Stimulated activated CD8-positive, alpha-beta memory T cell treated with anti-CD3 and anti-CD28 coated beads, Interleukin-4, amount 100 ng/mL, for 24 hours (primary cell): ENCODE results near the gene MET.
"Not testable (repeated sequence)": the region's sequence is repeated elsewhere in the genome, so short reads cannot be mapped to it uniquely, and the experiment has no call there.

Experiments used
- DNase-seq: peaks from one replicate; pipeline ENCODE4 v3.0.0-alpha.2; 2020; ENCODE audit warnings: low read depth

The MET gene

DNA sequence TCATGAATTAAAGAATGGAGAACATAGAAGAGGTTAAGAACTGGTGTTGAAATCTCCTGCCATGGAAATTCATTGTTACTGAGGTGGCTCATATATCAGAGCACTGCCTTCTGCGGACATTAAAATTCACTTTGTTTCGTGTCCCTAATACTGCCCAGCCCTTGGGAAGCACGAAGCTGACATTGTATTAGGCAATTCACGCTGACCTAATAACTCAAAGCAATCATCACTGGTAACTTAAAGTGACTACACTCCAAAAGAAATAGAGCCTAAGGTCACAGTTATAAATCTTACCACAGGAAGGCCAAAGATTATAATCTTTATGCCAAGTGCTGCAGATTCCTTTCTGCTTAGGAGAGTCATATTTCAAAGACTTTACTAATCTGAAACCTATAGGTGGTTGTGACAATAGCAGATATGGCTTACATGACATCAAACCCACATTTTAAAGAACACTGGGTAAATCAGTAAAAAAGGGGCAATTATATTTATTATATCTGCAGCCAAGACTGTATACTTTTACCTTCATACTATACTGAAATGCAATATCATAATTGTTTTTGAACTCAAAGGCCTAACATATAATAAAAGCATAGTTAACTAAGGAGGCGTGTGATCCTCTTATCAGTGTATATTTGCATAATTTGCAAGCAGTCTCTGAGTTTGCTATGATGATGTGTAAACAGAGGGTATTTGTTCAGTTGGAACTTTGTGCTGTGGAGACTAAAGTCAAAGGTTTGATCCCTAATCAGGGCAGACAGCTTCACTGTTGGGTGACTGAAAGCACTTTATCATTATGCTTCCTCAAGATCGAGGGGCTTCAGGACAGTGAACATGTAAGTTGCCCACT is 138.5 kb downstream of the MET start:
- DNase-seq = no peak

DNA sequence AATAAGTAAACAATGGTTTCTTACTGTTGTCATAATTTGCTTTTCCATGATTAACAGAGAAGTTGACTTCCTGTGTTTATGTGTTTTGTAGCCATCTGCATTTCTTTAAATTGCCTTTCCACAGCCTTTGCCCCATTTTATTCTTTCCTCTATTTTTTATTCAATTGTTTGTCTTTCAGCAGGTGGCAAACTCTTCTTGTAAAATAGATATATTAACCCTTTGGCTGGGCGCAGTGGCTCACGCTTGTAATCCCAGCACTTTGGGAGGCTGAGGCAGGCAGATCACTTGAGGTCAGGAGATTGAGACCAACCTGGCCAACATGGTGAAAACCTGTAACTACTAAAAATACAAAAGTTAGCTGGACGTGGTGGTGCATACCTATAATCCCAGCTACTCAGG is 139.8 kb downstream of the MET start:
- no peak for DNase-seq

DNA sequence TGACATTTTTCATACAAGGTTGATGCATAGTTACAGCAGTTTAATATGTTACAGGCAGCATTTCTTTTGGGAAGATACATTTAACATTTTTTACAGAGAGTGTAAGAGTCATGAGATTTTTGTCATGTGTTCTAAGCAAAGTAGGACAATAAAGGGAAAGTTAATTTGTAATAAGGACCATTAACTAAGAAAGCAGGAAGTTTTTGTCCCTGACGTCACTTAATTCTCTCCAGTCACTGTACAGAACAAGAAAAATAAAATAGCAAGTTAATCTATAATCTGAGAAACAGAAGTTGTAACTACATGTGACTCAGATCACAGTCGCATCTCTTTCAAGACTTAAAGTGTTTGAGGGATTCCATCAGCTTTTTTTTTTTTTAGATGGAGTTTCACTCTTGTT is 140.9 kb downstream of the MET start:
- DNase-seq = no peak

DNA sequence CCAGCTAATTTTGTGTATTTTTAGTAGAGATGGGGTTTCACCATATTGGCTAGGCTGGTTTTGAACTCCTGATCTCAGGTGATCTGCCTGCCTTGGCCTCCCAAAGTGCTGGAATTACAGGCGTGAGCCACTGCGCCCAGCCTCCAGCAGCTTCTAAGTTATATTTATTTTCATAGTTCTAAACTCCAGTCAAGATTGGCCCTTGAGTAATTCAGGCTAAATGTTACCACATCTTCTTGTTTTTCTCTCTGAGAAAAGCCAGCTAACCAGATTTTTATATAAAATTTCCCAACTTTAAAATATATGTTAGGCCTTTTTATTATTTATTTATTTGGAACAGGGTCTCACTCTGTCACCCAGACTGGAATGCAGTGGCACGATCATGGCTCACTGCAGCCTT is 141.4 kb downstream of the MET start:
- not testable (repeated sequence) for DNase-seq

DNA sequence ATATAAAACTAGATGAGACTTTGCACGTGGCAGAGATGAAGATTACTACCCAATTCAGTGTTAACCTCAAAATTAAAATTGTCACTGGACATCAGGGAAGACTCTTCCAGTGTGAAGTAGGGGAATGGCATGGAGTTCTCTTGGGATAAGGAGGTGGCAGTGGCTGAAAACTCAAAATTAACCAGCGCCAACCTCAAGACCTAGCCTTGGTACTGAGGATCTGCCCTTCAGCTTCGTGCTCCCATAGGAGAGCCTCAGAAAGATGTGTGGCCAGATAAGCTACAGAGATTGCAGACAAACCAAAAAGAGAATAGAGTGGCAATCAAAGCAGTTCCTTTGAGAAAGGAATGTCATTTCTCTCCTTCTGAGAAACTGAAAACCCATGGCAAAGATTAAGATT is 143.0 kb downstream of the MET start:
- DNase-seq = no peak

DNA sequence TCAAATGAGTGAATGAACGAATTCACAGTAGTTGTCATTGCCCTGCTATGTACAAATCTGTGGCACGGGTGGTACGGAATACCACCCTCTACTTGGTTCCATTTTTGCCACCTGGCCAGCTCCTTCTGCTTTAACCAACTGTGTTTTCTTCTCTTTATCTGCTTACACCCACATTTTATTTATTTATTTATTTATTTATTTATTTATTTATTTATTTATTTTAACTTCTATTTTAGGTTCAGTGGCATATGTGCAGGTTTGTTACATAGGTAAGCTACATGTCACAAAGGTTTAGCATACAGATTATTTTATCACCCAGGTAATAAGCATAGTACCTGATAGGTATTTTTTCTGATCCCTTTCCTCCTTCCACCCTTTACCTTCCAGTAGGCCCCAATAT is 148.2 kb downstream of the MET start:
- DNase-seq = no peak

DNA sequence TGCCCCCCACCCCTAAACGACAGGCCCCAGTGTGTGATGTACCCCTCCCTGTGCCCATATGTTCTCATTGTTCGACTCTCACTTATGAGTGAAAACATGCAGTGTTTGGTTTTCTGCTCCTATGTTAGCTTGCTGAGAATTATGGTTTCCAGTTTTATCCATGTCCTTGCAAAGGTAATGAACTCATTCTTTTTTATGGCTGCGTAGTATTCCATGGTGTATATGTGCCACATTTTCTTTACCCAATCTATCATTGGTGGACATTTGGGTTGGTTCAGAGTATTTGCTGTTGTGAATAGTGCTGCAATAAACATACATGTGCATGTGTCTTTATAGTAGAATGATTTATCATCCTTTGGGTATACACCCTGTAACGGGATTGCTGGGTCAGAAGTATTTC is 149.7 kb downstream of the MET start:
- not testable (repeated sequence) for DNase-seq

DNA sequence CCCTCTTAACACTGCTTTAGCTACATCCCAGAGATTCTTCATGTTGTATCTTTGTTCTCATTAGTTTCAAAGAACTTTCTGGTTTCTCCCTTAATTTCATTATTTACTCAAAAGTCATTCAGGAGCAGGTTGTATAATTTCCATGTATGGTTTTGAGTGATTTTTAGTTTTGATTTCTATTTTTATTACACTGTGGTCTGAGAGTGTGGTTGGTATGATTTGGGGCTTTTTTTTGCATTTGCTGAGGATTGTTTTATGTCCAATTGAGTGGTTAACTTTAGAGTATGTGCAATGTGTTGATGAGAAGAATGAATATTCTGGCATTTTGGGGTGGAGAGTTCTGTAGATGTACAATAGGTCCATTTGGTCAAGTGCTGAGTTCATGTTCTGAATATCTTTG is 152.5 kb downstream of the MET start:
- DNase-seq = no peak

DNA sequence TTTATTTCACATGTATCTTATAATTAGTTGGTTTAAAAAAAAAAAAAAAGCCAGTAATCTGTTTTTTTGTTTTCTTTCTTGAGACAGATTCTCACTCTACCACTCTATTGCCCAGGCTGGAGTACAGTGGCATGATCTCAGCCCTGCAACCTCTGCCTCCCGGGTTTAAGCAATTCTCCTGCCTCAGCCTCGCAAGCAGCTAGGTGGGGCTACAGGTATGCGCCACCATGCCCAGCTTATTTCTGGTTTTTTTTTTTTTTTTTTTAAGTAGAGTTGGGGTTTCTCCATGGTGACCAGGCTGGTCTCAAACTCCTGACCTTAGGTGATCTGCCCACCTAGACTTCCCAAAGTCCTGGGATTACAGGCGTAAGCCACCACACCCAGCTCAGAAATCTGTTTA is 156.3 kb downstream of the MET start:
- no peak for DNase-seq

DNA sequence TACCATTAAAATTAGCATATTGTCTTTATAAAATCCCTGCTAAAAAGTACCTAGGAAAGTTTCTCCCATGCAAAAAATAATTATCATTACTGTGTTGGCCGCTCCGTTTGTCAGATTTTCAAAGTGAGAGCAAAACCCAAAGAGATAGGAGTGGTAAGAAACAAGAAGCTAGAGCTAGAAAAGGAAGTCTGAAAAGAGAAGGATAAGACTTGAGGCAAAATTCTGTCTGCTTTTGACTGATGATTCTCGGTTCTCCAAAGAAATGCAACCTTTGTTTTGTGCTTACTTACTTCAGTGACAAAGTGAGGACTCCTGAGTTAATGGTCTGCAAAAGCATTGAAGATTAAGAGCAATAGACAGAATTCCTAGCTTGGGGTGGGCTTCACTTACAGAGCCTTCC is 157.0 kb downstream of the MET start:
- no peak for DNase-seq

DNA sequence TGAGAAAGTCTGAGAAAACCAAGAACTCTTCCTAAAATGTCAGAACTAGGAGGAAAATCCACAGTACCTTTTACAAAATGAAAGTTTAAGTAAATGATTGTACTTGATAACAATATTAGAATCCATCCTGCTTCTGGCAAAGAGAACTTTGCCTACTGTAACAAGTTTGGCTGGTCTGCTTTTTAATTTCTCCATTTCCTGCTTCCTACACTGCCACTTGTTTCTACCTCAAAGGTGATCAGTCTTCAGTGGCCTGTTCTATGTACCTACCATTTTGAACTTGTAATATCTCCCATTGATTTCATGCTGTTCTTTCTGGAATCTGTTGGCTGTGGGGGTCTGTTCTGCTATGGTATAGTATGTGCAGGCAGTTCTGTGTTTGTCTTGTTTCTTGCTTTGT is 157.5 kb downstream of the MET start:
- DNase-seq = no peak

DNA sequence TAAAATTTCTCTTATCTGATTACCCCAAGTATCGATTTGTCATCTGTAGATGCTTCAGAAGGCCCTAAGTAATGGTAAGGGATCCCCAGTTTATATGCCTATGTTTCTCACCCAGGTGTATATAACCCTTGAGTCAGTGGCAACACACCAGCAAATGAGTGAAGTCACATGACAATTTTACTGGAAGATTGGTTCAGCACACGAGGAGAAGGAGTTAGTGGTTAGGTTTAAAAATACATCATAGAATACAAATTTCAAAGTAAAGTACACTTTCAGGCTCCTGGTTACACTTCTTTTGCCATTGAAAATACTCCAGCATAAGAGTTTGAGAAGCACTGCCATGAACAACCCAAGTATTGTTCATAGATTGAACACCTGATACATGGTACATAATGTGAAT is 160.7 kb downstream of the MET start:
- DNase-seq = no peak

DNA sequence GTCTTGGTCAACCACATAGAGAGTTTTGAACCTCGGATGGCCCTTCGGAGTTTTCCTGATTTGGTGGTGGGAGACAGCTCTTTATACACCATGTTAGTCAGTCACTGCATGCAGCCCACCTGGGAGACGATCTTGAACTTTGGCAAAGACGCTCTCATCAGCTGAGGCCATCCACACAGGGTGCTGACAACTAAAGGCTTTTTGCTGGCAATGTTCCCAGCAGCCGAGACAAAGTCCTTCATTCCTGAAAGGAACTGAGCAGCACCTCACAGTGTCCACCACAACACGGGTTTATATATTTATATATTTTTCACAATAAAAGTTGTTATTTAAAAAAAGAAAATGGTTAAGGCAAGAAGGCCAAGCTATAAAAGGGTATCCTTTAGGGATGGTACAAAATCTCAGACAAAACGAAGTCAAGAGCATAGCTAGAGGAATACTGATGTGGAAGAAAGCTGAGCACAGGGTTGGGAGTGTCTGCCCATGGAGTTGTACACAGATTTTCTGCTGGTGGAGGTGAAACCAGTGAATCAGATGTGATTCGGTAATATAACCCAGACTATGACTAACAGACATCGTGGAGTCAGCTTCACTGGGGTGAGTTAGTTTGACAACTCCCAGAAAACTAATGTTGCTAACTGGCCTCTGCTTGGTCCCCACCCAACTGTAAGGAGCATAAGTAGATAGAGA is 163.0 kb downstream of the MET start:
- DNase-seq = no peak

DNA sequence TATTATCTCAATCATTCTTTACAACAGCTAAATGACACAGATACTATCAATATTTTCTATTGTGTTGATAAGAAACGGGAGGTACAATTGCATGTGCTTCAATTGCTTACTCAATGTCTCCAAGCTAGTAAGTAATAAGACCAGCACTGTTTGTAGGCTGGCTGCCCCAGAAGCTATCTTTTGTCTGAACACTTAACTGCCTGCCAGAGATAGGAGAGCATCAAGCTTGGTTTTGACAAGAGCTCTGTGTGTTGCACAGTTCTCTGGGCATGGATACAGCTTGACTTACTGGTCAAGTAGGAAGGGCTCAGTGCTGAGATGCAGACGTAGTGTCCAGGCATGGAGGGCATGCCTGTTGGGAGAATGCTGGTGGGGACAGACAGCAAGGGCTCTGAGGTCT is 164.1 kb downstream of the MET start:
- DNase-seq = no peak

DNA sequence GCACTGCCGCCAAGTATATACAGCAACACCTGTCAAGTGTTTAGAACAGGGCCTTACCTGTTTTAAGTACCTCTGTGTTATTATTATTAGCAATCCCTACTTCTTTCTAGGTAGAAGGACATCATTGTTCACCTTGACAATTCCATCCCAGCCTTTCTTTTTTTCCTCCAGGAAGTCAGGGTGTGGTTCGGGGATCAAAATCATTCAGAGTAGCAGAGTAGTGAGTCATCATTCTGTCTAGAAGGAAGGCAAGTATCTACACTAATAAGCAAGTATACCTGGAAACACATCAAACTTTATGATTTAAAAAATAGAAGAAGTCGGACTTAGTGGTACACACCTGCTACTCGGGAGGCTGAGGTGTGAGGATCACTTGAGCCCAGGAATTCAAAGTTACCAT is 164.9 kb downstream of the MET start:
- no peak for DNase-seq

DNA sequence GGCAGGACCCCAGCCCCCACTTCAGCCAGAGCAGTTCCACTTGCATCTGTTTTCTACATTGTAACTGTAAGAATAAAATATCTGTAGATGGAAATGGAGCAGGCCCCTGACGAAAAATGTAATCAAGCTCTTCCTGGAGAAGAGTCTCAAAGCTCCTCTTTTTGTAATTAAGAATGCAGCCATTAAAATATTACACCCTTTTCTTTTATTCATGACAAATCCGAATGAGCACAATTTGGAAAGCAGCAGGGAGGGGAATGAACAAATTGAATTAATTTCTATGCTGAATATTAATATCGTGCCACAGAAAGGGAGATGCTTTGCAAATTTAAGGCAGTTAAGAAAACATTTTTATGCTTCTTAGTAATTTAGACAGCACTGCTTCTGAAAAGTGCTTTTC is 165.6 kb downstream of the MET start:
- DNase-seq = no peak

DNA sequence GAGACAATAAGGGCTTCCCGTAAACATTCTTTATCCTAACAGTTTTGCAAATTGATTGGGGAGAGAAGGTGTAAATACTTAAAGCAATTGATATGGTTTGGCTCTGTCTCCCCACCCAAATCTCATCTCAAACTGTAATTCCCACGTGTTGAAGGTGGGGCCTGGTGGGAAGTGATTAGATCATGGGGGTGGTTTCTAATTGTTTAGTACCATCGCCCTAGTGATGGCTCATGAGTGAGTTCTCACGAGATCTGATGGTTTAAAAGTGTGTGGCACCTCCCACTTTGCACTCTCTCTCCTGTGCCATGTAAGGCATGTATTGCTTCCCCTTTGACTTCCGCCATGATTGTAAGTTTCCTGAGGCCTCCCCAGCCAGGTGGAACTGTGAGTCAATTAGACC is 168.3 kb downstream of the MET start:
- no peak for DNase-seq

DNA sequence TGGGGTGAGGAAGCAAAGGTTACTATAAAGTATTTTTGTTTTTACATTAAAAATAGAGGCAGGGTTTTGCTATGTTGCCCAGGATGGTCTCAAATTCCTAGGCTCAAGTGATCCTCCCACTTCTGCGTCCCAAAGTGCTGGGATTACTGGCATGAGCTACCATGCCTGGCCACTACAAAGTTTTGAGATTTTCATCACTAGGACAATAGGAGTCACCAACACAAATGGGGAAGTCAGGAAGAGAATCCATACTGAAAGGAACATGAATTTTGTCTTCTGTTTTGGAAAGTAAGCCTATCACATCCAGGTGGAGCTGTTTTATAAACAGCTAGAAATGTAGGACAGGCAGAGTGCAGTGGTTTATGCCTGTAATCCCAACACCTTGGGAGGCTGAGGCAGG is 170.4 kb downstream of the MET start:
- no peak for DNase-seq

DNA sequence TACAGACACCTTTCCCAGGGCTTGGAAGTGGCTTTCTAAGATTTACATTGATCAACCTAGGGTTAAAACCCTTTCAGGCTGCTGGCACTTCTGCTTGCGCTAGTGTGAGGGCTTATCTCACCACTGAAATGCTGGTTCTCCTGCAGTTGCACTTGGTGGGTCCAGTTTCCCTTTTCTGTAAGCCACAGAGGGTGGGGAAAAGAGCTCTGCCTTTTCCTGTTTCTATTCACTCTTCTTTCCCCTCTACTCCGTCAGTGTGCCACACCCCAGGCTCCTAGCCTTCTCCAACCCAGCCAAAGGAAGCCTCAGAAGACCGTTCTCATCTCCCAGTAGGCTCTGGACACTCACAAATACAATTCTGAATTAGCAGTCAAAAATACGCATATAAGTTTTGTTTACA is 171.4 kb downstream of the MET start:
- no peak for DNase-seq
